GM12874 (cell line): ENCODE results near the gene KLRC4.

Experiments
- TF ChIP-seq, protein P1 (sequence below): IDR thresholded peaks from 2 replicates; pipeline ENCODE4 v1.5.1; 2011; ENCODE audit warnings: low read depth, mild to moderate bottlenecking, control low read depth, low read length, moderate library complexity; ENCODE audit not compliant: insufficient read depth

KLRC4 gene

DNA sequence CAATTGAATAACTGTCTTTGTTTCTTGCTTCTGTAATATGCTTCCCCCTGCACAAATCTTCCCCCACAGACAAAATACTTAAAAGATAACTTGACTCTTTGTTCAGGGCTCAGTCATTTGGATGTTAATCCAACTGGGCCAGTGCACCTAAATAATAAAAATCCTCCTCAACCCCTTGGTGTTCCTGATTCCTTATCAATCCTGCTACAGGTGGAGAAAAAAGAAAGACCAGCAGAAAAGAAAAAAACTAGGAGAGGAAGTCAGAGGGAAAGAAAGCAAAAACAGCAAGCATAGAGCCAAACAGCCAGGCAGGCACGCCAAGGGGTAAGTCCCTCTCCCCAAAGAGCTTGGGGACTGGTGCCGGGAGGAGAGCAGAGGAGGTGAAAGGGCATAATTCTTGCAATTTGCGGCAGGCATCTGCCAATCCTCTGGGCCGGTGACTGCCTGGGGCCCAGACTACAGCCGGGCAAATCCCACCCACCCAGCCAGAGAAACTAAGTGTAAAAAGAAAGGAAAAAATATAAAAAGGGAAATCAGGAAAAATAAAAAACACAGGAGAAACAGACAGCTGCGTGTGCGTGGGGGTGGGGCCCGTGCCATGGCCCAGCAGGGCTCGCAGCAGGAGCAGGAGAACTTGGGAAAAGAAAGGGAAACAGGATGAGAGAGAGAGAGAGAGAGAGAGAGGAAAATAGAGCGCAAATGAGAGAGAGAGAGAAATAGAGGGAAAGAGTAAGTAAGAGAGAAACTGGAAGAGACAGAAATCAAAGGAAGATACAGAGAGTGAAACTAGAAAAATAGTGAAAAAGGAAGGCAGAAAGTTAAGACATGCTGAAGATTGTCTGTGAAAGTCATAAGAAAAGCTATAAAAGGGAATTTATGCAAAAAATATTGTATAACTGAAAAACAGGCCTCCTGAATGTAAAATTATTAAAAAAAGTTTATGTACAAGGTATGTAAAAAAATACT lies 41.1 kb downstream of the KLRC4 start:
- TF ChIP-seq, protein P1, sequence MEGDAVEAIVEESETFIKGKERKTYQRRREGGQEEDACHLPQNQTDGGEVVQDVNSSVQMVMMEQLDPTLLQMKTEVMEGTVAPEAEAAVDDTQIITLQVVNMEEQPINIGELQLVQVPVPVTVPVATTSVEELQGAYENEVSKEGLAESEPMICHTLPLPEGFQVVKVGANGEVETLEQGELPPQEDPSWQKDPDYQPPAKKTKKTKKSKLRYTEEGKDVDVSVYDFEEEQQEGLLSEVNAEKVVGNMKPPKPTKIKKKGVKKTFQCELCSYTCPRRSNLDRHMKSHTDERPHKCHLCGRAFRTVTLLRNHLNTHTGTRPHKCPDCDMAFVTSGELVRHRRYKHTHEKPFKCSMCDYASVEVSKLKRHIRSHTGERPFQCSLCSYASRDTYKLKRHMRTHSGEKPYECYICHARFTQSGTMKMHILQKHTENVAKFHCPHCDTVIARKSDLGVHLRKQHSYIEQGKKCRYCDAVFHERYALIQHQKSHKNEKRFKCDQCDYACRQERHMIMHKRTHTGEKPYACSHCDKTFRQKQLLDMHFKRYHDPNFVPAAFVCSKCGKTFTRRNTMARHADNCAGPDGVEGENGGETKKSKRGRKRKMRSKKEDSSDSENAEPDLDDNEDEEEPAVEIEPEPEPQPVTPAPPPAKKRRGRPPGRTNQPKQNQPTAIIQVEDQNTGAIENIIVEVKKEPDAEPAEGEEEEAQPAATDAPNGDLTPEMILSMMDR, result no peak

DNA sequence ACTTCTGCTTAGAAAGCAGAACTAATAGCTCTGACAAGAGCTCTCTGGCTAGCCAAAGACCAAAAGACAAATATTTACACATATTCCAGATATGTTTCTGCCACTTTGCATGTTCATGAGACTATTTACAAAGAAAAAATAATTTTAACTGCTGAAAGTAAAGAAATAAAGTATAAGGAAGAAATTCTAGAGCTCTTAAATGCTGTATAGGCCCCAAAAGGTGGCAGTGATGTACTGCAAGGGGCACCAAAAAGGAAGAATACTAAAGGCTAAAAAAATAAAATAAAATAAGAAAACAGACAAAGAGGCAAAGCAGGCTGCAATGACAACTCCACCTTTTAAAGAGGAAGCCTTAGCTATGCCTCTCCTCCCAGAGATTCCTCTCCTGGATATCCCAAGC lies 42.7 kb downstream of the KLRC4 start:
- TF ChIP-seq, protein P1, result no peak

- TF ChIP-seq, protein P1, result peak; percentile 29; the same call in 1 of the 2 replicates
Measured at GRCh38 chr12:10365696-10366405, 43.7 kb downstream of the KLRC4 start.

GRCh38 chr12:10364815-10365622 lies 44.5 kb downstream of the KLRC4 start:
- TF ChIP-seq, protein P1, result no peak

DNA sequence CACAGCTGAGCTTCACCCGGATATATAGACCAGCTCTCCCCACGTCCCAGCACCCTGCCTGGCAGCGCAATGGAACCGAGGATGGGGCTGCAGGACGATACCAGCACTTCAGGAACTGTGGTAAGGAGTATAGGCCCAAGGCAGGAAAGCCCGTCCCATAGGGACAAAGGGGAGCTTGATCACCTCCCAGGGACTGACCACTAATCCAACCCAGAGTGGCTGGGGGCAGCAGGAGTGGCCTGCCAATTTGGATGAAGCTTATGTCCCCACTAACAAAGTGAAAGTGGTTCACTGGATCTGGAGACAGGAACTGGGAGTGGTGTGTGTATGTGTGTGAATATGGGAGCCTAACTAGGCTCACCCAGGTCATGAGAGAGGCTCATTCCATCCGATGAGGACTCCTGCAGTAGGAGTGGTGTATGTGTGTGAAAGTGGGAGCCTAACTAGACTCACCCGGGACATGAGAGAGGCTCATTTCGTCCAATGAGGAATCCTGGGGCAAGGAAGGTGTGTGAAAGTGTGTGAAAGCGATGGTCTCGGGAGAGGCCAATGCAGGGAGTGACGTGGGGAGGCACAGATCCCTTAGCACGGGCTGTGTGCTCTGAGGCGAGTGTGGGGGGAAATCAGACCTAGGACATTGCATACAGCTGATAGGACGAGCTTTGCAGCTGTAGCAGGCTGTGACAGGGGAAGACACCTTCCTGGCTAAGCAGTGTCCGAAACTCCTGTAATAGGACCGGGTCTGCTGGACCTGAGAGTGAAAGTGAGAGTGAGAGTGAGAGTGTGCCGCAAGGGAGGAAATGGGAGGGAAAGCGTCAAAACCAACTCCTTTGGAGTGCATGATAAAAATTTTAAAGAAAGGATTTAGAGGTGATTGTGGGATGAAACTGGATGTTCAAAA lies 45.4 kb downstream of the KLRC4 start:
- TF ChIP-seq, protein P1, result no peak

GRCh38 chr12:10363658-10363913 lies 46.0 kb downstream of the KLRC4 start:
- TF ChIP-seq, protein P1, result no peak
